Activated T-helper 9 cell treated with anti-CD3 and anti-CD28 coated beads, Interleukin-2, amount 50 U/mL, for 16 hours (primary cell): Measurements from ENCODE around the gene BCL2L13.
"Not testable (repeated sequence)": the region's sequence is repeated elsewhere in the genome, so short reads cannot be mapped to it uniquely, and the experiment has no call there.

Experiments
- DNase-seq: peaks from one replicate; pipeline ENCODE4 v3.0.0-alpha.2; 2020; ENCODE audit warnings: low read depth

Gene BCL2L13

DNA sequence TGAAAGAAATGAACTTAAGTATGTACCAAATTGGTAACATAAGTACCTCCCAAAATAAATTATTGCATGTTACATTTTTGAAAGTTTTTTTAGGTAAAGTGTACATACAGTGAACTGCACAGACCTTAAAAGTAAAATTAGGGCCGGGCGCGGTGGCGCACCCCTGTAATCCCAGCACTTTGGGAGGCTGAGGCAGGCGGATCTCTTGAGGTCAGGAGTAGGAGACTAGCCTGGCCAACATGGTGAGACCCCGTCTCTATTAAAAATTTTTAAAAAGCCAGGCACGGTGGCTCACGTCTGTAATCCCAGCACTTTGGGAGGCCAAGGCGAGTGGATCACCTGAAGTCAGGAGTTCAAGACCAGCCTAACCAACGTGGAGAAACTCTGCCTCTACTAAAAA lies 1.7 kb upstream of the BCL2L13 start:
- not testable (repeated sequence) for DNase-seq

DNA sequence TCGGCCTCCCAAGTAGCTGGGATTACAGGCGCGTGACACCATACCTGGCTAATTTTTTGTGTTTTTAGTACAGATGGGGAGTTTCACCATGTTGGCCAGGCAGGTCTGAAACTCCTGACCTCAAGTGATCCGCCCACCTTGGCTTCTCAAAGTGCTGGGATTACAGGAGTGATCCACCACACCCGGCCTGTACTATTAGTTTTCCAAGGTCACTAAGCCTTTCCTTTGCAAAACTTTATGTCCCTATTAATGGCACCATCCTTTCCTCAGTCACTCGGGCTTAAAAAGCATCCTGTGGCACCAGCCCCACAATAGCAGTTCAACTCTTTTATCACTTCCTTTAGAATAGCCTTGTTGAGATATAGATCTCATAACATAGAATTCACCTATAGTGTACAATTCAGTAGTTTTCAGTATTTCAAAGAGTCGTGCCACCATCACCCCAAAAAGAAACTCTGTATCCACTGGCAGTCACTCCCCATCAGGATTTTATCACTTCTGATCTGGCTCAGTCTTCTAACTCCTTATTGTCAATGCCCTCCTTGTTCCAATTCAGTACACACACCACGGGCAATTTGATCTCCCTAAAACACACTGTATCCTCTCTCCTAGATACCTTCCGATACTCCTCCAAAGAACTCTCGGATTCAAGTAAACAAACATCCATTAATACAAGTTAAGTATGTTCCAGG lies 921 bp upstream of the BCL2L13 start:
- no peak for DNase-seq

DNA sequence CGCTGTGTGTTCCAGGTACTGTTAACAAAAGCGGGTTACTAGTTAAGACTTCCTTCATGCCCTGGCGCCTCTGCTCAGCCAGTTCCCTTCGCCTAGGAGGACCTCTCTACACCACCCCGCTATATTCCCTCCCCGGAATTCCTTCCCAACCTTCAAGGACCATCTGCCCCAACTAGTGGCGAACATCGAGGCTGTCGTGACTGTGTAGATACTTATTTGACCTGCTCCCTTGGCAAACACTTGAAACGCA lies 450 bp upstream of the BCL2L13 start:
- DNase-seq = no peak

DNA sequence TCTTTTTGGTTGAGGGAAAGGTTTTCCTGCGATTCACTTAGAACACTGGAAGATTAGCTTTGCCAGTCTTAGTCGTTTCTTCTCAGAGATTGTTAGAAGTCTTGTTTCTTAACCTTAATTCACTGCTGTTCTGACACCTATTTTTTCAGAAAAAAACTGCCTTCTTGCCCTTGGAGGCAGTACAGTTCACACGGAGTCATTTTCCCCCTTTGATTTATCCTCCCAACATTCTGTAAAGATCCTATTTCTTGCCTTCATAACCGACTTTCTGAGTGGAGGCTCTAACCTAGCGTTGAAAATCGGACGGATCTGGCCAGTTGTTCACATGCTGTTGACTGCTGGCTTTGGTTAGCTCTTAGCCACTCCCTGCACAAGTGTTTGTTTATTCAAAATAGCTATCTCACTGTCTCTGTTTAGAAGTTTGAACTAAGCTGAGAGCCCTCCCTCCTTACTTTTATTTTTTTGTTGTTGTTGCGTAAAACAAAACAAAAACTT lies 737 bp downstream of the BCL2L13 start:
- DNase-seq = no peak

DNA sequence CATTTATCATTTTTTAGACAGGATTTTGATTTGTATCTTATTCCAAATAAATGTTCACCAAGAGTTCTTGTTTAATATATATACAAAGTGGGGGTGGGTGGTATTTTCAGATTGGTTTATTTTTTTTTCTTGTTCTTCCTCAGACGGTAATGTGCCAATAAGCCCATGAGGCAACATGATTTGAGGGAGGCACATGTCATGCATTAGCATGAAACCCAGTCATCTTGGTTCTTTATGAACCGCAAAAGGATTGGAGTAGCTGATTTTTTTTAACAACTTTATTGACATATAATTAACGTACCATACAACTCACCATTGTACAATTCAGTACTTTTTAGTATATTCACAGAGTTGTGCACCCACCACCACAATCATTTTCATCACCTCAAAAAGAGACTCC lies 2.7 kb downstream of the BCL2L13 start:
- DNase-seq = no peak

DNA sequence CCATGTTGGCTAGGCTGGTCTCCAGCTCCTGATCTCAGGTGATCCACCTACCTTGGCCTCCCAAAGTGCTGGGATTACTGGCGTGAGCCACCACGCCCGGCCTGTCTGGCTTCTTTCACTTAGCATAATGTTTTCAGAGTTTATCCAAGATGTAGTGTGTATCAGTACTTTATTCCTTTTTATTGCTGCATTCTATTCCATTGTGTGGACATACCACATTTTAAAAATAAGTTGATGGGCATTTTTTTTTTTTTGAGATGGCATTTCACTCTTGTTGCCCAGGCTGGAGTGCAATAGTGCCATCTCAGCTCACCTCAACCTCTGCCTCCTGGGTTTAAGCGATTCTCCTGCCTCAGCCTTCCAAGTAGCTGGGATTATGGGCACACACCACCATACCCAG lies 3.8 kb downstream of the BCL2L13 start:
- DNase-seq = not testable (repeated sequence)

DNA sequence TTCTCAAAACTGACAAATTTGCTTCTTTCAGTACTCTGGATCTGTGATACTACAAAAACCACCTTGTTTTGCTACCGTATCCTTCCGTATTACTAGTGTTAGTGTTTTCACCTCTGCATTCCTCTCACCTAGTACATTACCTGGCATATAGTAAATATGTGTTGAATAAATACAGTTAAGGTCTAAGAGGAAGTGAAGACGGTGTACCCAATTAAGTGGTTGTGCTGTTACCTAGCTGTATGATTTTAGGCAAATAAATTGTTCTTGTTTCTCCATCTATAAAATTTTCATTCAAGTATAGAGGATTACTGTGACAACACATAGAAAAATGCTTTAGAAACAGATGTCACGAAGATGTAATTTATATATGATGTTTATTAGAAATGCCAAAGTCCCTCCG lies 8.9 kb downstream of the BCL2L13 start:
- DNase-seq = no peak

DNA sequence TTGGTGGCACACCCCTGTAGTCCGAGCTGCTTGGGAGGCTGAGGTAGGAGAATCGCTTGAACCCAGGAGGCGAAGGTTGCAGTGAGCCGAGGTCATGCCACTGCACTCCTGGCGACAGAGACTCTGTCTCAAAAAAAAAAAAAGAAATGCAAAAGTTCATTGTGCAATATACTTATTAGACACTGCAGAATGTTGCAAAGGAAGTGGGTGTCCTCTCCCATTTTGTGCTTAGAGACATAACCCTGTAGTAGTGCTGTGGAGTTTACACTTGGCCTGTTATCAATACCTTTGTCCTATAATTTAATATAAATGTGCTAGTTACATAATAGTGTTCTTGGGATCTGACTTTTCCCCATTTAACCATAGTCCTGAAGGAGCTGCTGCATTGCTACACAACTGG lies 9.4 kb downstream of the BCL2L13 start:
- DNase-seq = no peak

DNA sequence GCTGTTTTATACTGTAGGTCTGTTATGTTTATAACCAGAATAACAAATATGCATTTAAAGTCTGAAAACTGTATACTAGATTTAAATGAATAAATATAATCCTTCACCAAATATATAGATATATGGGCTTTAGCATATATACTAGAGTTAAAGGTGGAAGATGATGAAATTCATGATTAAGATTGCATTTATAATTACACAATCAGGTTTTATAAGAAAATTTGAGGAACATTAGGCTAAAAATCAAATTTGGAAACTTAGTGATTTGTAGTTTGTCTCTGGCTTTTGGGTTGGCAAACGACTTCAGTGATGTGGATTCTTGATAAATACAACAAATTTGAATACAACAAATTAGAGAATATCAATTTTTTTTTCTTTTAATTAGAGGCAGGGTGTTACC lies 10.0 kb downstream of the BCL2L13 start:
- no peak for DNase-seq

DNA sequence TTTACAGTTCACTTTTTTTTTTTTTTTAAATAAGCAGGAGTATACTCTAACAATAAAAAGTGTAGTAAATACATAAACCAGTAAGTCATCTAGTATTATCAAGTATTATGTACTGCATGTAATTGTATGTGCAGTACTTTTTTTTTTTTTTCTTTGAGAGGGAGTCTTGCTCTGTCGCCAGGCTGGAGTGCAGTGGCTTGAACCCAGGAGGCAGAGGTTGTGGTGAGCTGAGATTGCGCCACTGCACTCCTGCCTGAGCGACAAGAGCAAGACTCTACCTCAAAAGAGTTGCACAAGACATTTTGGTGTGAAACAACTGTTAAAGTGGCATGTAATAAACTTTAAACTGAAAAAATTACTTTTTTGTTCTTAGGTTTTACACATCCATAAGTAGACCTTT lies 16.7 kb downstream of the BCL2L13 start:
- no peak for DNase-seq

DNA sequence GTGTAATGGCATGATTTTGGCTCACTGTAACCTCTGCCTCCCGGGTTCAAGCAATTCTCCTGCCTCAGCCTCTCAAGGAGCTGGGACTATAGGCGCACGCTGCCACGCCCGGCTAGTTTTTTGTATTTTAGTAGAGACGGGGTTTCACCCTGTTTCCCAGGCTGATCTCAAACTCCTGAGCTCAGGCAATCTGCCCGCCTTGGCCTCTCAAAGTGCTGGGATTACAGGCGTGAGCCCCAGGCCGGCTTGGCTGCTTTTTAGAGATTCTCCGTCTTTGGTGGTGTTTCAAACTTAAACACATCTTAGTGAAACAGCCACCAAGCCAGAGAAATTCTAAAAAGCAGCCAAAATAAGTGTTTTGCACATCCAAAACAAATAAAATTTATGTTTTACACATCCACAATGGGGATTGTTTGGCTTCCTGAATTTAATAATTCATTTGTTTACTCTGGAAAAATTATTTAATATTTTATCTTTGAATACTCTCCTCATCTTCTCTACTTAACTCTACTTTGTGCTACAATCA lies 18.4 kb downstream of the BCL2L13 start:
- no peak for DNase-seq

DNA sequence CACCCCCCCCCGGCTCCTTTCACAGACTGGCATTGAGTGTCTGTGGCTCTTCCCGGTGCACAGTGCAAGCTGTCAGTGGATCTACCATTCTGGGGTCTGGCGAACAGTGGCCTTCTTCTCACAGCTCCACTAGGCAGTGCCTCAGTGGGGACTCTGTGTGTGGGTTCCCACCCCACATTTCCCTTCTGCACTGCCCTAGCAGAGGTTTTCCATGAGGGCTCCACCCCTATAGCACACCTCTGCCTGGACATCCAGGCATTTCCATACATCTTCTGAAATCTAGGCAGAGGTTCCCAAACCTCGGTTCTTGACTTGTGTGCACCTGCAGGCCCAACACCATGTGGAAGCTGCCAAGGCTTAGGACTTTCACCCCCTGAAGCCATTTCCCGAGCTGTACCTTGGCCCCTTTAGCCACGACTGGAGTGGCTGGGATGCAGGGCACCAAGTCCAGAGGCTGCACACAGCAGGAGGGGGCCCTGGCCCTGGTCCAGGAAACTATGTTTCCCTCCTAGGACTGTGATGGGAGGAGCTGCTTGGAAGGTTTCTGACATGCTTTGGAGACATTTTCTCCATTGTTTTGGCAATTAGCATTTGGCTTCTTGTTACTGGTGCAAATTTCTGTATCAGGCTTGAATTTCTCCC lies 26.0 kb downstream of the BCL2L13 start:
- no peak for DNase-seq

DNA sequence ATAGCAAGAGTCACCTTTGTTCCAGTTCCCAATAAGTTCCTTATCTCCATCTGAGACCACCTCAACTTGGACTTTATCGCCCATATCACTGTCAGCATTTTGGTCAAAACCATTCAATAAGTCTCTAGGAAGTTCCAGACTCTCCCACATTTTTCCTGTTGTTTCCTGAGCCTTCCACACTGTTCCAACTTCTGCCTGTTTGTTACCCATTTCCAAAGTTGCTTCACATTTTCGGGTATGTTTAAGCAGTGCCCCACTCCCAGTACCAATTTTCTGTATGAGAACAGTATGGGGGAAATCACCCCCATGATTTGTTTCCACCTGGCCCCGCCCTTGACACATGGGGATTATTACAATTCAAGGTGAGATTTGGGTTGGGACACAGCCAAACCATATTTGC lies 26.7 kb downstream of the BCL2L13 start:
- no peak for DNase-seq

DNA sequence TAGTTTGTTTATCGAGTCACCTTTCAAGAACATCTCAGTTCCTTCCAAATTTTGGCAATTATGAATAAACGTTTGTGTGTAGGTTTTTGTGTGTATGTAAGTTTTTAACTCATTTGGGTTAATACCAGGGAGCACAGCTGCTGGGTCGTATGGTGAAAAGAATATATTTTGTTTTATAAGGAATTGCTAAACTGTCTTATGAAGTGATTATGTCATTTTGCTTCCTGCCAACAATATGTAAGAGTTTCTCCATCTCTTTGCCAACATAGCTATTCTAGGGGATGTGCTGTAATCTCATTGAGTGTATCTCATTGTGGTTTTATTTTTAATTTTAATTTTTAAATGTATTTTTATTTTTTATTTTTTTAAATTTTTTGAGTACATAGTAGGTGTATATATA lies 27.3 kb downstream of the BCL2L13 start:
- DNase-seq = no peak

DNA sequence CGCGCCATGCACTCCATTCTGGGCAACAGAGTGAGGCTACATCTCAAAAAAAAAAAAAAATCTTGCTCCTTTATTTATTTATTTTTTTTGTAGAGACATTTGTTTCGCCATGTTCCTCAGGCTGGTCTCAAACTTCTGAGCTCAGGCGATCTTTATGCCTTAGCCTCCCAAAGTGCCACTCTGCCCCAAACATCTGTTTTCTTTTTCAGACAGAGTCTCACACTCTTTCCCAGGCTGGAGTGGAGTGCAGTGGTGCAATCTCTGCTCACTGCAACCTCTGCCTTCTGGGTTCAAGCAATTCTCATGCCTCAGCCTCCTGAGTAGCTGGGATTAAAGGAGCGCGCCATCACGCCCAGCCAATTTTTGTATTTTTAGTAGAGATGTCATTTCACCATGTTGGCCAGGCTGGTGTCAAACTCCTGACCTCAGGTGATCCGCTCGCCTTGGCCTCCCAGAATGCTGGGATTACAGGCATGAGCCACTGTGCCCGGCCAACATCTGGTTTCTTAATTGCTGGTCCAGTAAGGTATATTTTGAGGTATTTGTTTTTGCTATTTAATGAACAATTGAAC lies 33.0 kb downstream of the BCL2L13 start:
- not testable (repeated sequence) for DNase-seq

DNA sequence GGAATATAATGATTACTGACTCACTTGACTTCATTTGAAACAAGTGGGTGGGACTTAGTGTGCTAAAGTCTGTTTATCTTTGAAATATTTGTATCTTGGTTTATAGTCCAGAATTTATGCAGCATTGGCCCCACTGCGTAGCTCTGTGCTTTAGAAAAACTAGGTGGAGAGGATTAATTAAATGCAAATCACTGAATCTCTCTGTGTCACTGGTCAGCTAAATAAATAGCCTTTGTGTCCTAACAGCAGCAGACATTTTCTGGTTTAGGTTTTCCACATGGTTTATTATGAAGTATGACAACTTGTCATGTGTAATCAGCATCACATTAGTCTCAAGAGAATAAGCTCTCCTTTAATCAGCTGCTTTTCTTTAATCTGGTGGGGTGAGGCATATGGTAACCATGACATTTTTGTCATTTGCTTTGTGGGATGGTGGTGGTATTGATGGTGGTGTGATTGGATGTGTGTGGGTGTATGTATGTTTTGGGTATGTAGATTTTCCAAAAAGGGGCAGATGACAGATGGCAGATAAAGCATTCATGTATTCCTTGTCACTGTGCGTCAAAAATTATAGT lies 33.9 kb downstream of the BCL2L13 start:
- no peak for DNase-seq

DNA sequence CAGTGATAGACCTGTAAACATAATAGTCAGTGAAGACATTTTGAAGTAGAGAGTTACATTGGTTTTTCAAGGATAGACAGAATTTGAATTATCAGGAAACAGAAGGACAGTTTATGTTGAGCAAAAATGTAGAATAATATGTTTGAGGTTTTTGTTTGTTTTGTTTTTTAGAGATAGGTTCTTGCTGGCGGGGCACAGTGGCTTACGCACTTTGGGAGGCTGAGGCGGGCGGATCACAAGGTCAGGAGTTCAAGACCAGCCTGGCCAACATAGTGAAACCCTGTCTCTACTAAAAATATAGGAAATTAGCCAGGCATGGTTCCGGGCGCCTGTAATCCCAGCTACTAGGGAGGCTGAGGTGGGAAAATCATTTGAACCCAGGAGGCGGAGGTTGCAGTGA lies 35.6 kb downstream of the BCL2L13 start:
- DNase-seq = no peak

DNA sequence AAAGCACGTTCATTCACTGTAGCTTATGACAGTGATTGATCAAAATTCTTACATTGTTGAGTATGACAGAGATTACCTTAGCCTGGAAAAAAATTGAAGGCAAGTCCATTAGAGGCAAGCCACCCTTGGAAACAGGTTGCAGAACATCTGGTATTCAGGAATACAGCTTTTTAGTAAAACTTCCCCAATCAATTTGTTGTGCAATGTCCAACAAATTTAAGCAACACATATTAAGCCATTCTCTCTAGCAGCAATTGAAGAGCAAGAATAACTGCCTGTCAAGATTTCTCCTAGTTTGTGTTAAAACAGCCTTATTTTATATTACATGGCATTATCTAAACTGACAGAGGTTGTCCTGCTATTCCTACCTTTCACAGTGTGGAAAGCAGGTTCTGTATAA lies 37.0 kb downstream of the BCL2L13 start:
- no peak for DNase-seq

DNA sequence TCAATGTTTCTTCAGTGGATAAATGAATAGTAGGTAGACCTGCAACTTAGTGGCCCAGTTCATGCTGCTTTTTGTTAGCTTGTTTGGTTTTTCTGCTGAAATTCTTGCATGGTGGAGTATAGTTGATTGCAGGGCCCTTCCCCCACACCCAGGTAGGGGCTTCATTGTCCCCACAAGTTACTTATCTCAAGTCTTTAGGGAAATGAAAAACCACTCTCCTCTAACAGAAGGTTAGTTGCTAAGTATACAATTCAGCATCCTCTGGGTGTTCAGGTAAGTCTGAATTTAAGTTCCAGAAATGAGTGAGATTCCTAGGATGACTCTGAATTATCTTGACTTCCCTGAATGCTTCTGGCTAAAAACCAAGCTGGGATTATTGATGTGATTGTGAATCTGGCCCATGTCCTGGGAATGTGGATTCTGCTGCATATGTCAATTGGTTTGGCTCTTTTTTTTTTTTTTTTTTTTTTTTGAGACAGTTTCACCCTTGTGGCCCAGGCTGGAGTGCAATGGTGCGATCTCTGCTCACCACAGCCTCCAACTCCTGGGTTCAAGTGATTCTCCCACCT lies 40.3 kb downstream of the BCL2L13 start:
- DNase-seq = no peak

DNA sequence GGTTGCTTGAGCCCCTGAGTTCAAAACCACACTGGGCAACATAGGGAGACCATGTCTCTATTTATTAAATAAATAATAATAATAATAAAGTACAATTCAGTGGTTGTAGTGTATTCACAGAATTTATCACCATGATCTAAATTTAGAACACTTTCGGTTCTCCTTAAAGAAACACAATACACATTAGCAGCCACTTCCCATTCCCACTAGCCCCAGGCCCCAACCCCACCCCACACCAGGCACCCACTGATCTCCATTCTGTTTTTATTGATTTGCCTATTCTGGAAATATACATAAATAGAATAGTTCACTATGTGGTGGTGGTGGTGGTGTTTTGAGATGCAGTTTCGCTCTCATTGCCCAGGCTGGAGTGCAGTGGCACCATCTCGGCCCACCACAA lies 45.7 kb downstream of the BCL2L13 start:
- DNase-seq = no peak

DNA sequence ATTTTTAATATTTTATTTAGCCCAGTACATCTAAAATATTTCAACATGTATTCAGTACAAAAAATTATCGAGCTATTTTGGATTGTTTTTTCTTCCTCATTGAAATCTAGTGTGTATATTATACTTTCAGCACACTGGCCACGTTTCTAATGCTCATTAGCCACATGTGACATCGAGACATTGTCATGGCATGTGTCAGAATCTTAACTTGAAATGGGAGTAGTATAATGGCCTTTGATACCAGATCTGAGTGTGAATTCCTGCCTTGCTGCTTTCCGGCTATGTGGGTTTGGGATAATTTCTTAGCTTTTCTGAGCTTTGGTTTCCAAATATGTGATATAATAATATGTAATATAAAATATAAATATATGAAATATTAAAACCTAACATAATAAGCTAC lies 54.3 kb downstream of the BCL2L13 start:
- no peak for DNase-seq

DNA sequence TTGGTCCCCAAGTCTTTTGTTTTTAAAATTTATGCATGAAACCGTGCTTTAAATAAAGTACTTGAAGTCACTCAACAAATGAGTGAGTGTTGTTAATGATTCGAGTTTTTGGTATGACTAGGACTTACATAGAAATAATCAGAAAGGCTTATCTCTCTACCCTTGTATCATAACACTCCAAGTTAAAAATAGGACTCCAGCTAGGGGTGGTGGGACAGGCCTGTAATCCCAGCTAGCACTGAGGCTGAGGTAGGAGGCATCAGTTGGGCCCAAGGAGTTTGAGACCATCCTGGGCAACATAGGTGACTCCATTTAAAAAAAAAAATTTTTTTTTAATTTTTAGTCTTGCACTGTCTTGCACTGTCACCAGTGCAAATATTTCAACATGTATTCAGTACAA lies 55.6 kb downstream of the BCL2L13 start:
- no peak for DNase-seq

DNA sequence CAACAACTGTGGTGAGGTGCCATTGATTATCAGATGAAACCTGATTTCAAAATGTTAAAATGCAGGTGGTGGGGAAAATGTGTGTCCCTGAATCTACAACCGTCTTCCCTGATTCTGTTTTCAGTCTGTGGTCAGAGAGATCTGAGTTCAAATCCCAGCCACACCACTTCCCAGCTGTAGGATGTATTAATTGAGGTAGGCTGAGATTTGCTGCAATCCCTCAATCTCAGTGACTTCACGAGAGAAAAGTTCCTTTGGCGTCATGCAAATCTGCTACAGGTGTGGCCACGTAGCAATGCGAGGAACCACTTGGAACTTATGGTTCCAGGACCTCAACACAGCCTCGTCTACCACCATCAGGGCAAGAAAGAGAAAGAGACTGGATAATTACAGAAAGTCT lies 56.2 kb downstream of the BCL2L13 start:
- no peak for DNase-seq
